HG03066 (cell line): ENCODE measurements around the gene ZCCHC7.

Source experiments
- ATAC-seq: cut with Tn5 transposase; IDR thresholded peaks from one replicate; pipeline ENCODE4 v1.9.1; 2021; ENCODE audit warnings: low read depth; ENCODE audit not compliant: unreplicated experiment

Gene ZCCHC7

DNA sequence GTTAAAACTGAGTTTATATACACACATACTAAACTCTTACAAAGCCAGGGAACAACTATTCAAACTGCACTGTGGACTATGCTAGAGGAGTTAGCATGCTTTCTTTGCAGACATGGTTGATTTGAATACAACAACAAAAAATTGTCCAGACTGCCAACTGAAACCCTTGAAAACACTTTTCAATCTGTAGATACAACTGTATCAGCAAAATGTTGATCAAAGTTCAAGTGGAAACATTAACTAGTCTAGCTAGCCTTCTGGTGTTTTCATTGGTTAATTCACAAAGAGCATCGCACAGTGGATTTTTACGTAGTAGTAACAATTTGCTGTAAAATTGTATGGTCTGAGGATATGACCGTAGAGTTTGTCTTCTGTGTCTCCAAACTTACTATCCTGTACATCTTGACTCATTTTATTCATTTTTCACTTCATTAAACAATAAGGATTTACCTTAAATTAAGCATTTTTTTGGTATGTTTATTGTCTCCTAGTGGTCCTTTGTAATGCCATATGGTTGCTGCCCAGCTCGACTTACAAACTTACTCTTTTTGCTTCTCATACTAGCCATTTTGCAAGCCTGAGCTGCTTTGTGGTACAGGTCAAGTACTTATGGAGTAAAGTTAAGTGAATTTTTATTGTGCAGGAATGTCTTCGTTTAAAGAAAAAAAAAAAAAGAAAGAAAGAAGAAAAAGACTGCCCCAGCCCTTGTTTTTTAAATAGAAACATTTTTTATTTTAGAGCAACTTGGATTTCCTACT lies 123.4 kb downstream of the ZCCHC7 start:
- no peak for ATAC-seq

DNA sequence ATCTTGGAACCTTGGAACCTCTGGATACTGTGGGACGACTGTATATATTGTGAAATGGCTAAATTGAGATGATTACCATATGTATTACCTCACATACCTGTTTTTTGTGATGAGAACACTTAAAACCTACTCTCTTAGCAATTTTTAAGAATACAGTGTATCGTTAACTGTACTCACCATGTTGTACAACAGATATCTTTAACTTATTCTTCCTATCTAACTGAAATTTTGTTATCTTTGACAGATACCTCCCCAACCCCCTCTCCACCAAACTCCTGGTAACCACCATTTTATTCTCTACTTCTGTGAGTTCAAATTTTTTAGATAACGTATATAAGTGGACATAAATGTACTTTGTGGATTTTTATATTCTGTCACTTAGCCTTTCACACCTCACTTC lies 126.5 kb downstream of the ZCCHC7 start:
- ATAC-seq: no peak

DNA sequence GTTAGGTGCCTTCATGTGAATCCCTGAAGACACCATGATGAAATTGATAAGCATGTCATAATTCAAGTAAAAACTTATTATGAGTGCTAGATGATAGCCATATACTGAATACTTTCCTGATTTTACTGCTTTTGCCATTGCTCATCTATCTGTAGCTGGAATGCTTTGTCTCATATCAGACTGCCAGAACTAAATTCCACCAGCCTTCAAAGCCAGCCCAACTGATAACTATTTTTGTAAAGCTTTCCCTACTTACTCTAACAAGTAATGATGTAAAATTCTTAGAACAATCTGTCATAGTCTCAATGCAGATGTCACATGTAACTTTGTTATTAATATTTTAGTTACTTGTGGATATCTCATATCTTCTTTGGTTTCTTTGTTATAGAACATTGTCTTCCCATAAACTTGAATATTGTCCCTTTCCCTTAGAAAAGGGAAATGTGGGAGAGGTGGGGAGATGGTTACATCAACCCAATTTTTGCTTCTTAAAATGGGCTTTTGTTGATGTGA lies 128.3 kb downstream of the ZCCHC7 start:
- ATAC-seq: no peak

DNA sequence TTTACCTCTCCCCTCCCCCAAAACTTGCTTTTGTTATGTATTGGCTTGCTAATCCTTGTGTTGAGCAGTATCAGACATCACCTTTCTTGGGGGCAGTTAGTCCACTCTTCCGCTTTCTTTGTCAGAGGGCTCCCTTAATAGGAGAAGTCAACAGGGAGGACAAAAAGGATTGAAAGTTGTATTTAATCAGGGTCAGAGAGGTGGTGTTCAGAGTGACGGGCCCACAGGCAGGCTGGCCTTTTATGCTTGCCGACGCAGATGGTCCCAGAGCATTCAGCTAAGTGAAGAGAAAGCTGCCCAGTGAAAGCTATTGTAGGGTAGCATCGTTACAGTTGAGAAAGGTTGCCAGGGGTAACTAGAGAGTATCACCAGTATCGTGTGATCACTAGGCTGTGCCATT lies 131.1 kb downstream of the ZCCHC7 start:
- ATAC-seq: peak; percentile 66

DNA sequence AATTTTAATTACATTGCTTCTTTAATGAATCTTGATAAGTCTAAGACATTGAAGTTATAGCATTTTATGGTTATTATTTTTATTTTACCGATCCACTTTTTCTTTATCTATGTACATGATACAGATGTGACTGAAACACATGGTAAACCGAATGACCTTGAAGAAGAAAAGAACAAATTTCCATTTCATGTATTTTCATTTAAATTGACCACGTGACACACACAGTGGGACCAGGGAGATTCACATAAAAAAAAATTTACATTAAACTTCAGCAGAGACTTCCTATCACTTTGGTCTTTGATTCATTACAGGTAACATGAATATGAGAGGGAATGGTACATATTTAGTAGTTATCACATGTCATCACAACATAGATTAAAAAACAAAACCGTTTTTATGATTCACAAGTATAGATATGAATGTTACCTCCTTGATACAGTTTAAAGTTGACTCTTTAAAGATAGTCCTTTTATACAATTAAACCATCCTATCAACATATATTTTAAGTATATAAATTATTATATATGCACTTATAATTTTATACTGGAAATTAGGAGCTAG lies 133.1 kb downstream of the ZCCHC7 start:
- ATAC-seq: no peak

DNA sequence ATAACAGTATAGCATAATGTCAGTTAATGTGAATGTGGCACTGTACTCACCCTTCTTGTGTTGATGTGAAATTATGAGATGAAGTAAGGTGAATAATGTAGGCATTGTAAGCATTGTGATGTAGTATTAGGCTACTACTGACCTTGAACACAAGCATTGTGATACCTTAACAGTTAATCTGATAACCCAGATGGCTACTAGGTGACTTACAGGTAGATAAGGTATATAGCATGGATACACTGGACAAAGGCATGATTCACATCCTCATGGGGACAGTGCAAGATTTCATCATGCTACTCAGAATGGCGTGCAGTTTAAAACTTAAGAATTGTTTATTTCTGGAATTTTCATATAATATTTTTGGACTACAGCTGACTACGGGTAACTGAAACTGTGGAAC lies 134.8 kb downstream of the ZCCHC7 start:
- ATAC-seq: no peak

DNA sequence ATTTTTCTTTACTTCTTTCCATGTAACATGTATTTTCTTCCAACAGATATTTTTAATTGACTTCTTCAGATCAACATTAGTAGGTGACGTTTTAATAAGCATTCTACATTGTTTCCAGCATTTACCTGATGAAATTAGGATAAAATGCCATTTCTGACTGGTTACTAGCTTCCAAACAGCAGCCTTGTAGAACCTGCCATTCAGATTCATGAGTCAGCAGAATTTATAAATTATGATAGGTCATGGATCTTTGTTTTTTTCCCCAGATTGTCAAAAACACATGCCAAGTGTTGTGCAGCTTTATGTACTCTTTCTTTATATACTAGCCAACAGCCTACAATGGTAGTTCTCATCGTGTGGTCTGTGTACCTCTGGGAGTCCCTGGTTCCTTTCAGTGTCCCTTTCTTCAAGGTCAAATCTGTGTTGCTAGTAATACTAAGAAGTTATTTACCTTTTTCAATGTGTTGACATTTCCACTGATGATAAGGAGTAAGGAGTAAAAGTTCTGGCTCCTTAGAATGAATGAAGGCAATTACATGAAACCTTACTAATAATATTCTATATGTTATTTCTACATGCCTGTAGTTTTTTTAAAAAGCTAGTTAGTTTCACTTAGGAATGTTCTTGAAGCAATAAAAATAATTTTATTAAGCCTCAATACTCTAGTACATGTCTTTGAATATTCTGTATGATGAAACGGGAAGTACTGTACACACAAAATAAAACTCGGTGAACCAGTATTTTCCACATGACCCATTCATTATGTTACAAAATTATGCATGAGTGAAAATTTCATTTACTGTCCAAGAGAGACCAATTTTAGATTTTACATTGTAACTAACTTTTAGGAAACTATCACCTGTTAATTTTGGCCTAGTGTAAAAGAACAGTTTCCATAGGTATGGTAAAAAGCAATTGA lies 135.8 kb downstream of the ZCCHC7 start:
- ATAC-seq: no peak

DNA sequence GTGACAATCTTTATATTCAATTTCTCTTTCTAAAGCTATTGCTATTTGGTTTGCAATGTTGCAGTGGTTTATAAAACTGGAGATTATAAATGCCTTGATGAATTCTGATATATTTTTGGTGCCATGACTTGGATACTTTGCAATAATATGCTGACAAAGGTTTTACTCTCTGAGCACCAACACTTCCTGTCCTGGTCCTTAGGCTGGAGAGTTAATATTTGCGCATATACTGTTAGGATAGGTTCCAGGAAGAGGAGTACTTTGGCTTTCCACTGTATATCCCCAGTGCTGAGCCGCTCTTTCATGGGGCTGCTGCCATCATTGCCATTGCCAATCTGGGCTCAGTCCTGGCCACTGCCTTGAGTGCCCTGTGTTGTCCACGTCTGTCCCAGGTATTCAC lies 139.6 kb downstream of the ZCCHC7 start:
- ATAC-seq: no peak

DNA sequence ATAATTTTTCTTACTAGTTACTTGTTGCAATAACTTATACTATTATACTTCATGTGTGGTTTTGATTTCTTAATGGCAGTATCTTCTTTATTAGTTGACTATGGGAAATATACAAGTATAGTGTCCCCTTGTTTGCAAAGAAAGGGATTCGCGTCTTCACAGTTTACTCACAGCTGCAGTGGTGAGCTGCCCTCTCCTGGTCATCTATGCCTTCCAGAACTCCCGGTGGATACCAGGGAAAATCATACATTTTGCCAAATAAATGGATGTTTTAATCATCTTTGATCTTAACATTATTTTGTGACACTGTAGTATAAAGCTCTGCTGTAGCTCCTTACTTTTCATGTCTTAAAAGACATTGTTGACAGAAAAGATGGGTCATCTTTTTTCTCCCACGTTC lies 142.0 kb downstream of the ZCCHC7 start:
- no peak for ATAC-seq

DNA sequence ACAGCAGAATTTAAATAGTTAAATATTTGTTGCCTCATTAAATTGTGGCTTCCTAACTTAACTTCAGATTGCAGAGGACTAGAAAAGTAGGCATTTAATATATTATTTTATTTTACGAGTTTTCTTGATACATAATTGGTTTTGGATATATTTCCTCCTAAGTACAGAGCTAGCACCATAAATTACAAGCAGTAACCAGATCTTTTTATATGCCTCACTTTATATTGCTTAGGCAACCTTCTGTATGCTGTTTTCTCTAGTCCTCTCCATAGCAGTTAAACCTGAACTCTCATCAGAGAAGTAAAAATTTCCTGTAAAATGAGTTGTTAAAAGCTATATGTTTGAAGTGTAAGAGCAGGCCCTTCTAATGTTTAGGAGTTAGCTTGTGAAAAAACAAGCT lies 144.2 kb downstream of the ZCCHC7 start:
- no peak for ATAC-seq

DNA sequence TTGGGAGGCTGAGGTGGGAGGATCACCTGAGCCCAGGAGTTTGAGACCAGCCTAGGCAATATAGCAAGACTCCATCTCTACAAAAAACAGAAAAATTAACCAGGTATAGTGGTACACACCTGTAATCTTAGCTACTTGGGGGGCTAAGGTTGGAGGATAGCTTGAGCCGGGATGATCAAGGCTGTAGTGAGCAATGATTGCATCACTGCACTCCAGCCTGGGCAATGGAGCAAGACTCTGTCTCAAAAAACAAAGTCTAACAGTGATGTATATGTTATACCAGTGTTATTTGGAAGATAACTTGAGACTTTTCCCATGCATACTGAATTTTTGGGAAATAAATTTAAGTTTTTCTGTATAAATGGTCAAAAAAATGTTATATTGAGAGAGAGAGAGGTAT lies 146.3 kb downstream of the ZCCHC7 start:
- no peak for ATAC-seq

DNA sequence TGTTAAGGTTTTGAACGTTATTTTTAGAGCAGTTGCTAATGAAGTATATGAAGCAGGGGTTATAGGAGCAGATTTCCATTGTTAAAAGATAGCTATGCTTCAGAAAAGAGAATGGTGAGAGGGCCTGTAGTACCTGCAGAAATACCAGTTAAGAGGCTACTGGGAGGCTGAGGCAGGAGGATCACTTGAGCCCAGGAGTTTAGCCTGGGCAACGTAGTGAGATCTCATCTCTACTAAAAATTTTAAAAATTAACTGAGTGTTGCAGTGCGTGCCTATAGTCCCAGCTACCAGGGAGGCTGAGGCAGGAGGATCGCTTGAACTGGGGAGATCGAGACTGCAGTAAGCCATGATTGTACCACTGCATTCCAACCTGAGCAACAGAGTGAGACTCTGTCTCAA lies 148.8 kb downstream of the ZCCHC7 start:
- ATAC-seq: no peak

DNA sequence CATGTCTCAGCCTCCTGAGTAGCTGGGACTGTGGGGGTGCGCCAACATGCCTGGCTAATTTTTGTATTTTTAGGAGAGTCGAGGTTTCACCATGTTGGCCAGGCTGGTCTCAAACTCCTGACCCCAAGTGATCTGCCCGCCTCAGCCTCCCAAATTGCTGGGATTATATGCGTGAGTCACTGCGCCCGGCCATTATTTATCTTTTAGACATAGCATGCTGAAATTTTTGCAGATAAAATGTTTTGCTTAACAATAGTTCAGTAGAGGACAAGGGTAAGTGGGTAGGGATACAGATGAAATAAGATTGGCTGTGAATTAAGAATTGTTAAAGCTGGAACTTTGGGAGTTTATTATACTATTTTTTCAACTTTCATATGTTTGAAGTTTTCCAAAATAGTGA lies 151.3 kb downstream of the ZCCHC7 start:
- ATAC-seq: no peak

DNA sequence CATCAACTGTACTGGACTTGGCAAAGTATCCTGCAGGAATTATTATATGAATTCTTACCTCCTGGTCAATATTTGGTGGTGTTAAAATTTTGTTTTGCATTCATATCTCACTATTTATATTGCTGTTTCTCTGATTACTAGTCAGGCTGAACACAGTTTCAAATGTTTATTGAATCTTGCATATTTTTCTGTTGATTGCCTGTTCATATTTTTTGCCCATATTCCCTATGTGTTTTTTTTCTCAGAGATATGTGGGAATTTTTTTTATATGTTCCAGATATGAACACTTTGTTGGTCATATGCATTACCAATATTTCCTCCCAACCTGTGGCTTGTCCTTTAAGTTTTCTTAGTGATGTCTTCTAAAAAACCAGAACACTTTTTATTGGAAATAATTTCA lies 153.2 kb downstream of the ZCCHC7 start:
- ATAC-seq: no peak

DNA sequence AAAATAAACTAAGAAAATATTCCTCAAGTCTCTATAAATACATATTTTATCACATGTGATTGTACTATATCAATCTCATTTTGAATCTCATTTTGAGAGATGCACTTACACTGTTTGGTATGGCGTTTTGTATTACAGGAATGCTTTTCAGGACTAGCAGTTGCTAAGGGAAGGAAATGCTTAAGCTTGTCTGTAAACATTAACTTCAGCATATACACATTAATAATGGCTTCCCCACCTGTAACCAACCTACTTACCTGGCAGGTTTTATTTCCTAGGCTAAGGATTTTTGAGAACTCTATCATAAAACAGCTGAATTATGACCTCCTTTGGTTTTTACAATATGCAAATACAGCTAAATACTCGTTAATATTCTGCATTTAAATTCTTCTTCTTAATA lies 161.2 kb downstream of the ZCCHC7 start:
- no peak for ATAC-seq

DNA sequence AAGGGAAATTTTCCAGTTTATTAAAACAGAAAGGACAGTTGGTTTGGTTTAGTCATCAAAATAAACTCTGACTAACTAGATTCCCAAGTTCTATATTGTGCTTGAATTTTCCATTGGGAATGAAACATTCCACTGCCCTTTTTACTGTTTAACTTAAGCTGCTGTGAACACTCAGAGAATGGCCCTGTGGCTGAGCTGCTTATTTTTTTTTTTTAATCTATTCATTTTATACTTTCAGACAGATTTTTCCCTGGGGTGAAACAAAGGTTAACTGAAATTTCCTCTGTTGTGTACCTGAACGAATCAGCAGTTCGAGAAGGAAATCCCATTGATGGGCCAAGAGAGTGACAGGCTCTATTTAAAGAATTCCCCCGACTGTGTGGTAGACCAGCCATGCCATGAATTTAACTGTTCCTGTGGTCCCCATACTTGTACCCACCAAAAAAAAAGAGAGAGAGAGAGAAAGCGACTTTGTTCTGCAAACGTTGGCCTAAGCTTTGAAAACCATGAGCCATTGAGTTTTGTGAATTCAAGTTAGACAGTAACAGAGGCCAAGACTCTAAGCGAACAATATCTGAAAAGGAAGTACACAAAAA lies 163.5 kb downstream of the ZCCHC7 start:
- no peak for ATAC-seq

DNA sequence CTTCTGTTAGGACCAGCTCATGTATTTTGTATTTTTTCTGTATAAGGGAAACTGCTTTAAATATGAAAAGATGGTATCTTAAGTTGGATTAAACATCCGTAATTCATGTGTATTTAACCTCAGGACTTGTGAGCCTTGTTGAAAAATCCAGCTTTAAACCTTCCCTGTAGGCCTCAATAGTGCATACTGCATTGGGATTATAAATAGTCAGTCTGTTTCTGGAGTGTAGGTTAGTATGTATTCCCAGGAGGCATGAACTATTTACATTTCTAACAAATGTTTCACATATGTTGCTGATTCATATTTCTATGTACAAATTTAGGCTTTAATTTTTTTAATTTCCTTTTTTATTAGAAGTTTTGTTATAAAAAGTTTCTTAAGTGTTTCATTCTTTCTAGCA lies 164.3 kb downstream of the ZCCHC7 start:
- ATAC-seq: no peak

DNA sequence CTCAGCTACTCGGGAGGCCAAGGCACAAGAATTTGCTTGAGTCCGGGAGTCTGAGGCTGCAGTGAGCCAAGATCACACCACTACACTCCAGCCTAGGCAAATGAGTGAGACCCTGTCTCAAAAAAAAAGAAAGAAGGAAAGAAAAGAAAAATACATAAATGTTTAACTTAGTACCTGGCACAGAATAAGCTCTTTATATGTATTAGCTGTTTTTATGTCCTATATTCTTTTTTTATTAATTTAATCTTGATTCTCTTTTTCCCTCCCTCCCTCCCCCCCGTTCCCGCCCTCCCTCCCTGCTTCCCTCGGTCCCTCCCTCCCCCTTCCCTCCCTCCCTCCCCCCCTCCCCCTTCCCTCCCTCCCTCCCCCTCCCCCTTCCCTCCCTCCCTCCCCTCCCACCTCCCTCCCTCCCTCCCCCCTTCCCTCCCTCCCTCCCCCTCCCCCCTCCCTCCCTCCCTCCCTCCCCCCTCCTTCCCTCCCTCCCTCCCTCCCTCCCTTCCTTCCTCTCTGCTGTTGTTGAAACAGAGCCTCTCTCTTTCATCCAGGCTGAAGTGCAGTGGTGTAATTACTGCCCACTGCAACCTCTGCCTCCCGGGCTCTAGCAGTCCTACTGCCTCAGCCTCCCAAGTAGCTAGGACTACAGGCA lies 166.3 kb downstream of the ZCCHC7 start:
- ATAC-seq: no peak

DNA sequence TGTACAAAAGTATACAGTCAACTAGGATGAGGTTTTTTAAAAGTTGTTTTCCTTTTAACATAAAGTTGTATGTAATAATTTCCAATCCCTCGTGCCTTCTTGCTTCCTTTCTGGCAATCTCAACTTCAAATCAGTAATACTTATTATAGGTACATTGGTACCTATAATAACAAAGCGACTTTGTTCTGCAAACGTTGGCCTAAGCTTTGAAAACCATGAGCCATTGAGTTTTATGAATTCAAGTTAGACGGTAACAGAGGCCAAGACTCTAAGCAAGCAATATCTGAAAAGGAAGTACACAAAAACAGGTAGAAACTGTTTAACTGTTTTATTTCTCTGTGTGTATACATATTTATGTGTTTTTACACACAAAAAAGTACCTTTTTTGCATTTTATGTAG lies 166.9 kb downstream of the ZCCHC7 start:
- ATAC-seq: no peak

DNA sequence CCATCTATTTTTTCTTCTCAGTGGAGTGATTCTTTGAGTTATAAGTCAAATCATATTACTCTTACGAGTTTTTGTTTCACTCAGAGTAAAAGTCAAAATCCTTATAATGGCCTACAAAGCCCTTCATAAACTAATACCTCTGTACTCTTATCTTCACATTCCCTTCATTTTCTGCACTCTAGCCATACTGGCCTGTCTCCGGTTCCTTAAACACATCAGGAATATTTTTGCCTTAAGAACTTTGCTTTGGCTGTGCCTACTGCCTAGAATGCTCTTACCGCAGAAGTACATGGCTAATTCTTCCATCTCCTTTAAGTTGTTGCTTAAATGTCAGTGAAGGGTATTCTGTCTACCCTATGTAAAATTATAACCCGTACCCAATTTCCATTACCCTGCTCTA lies 169.3 kb downstream of the ZCCHC7 start:
- no peak for ATAC-seq
